HEK293 (cell line): ENCODE data around the gene MKLN1.

Source experiments
- CTCF ChIA-PET: fragments of 350-600 bp; formaldehyde crosslinking; extraction: SDS; loops from one replicate; lab custom pipeline; 2021; ENCODE audit warnings: antibody characterized with exemption; lab: Yijun Ruan, JAX
- POLR2A ChIA-PET: fragments of 300-600 bp; formaldehyde crosslinking; extraction: SDS; loops from one replicate; lab custom pipeline; 2020; ENCODE audit warnings: antibody characterized with exemption, inconsistent platforms; lab: Yijun Ruan, JAX
- H3K27ac ChIP-seq: fragments of 200-500 bp; sonication (Bioruptor generic); 2 replicates; pipeline ENCODE4 v1.5.1; 2014; ENCODE audit warnings: low read depth, low read length, control low read depth, inconsistent platforms; ENCODE audit errors: extremely low read depth
- H3K36me3 ChIP-seq, 2 experiments: fragments of 200-500 bp in 1 of 2; sonication (Bioruptor generic) in 1 of 2; 1 replicate in 1 of 2; 2 replicates in 1 of 2; pipeline ENCODE4 v1.5.1; 2014 to 2017; ENCODE audit warnings: inconsistent platforms in 2 of 2, low read length in 2 of 2; ENCODE audit not compliant: control insufficient read depth in 2 of 2, insufficient read depth in 1 of 2
- H3K4me1 ChIP-seq: fragments of 200-500 bp; sonication (Bioruptor generic); 2 replicates; pipeline ENCODE4 v1.5.1; 2014; ENCODE audit warnings: mild to moderate bottlenecking, low read length, inconsistent platforms; ENCODE audit not compliant: control insufficient read depth, insufficient read depth
- H3K4me3 ChIP-seq: 2 replicates; pipeline ENCODE4 v1.5.1; 2011; ENCODE audit warnings: low read depth, mild to moderate bottlenecking, control low read depth, low read length, moderate library complexity
- H3K9me3 ChIP-seq: fragments of 200-500 bp; sonication (Bioruptor generic); 2 replicates; pipeline ENCODE4 v1.5.1; 2014; ENCODE audit warnings: low read depth, low read length, inconsistent platforms; ENCODE audit not compliant: control insufficient read depth, insufficient read depth
- KLF10 ChIP-seq: fragments of 450-650 bp; IDR thresholded peaks from 2 replicates; pipeline ENCODE4 v1.5.1; 2018; ENCODE audit warnings: missing biosample characterization, mild to moderate bottlenecking, missing genetic modification characterization
- MEIS1 ChIP-seq: sonication (generic); formaldehyde crosslinking; IDR thresholded peaks from 2 replicates; pipeline ENCODE4 v1.8.1; 2022; ENCODE audit warnings: missing genetic modification reagents, mild to moderate bottlenecking, borderline replicate concordance
- OSR2 ChIP-seq: fragments of 450-650 bp; formaldehyde crosslinking; IDR thresholded peaks from 2 replicates; pipeline ENCODE4 v1.5.1; 2016; ENCODE audit warnings: missing biosample characterization, missing genetic modification characterization
- SCRT1 ChIP-seq: fragments of 450-650 bp; formaldehyde crosslinking; IDR thresholded peaks from 2 replicates; pipeline ENCODE4 v1.5.1; 2016; ENCODE audit warnings: missing biosample characterization, missing genetic modification characterization, borderline replicate concordance
- SP7 ChIP-seq: fragments of 450-650 bp; formaldehyde crosslinking; IDR thresholded peaks from 2 replicates; pipeline ENCODE4 v1.5.1; 2016; ENCODE audit warnings: missing biosample characterization, missing genetic modification characterization
- WT1 ChIP-seq: fragments of 450-650 bp; formaldehyde crosslinking; IDR thresholded peaks from 2 replicates; pipeline ENCODE4 v1.5.1; 2016; ENCODE audit warnings: missing biosample characterization, missing genetic modification characterization
- ZBTB17 ChIP-seq: fragments of 450-650 bp; formaldehyde crosslinking; IDR thresholded peaks from 2 replicates; pipeline ENCODE4 v1.5.1; 2016; ENCODE audit warnings: missing biosample characterization, missing genetic modification characterization
- ZNF132 ChIP-seq: fragments of 450-650 bp; formaldehyde crosslinking; IDR thresholded peaks from 2 replicates; pipeline ENCODE4 v1.5.1; 2017; ENCODE audit warnings: missing biosample characterization, missing genetic modification characterization, borderline replicate concordance
- ZNF138 ChIP-seq: fragments of 450-650 bp; formaldehyde crosslinking; IDR thresholded peaks from 2 replicates; pipeline ENCODE4 v1.5.1; 2016; ENCODE audit warnings: missing biosample characterization, missing genetic modification characterization, borderline replicate concordance
- ZNF16 ChIP-seq: fragments of 450-650 bp; formaldehyde crosslinking; IDR thresholded peaks from 2 replicates; pipeline ENCODE4 v1.5.1; 2016; ENCODE audit warnings: low read depth, missing biosample characterization, missing genetic modification characterization
- ZNF169 ChIP-seq: fragments of 450-650 bp; formaldehyde crosslinking; IDR thresholded peaks from 2 replicates; pipeline ENCODE4 v1.5.1; 2016; ENCODE audit warnings: missing biosample characterization, missing genetic modification characterization
- ZNF239 ChIP-seq: fragments of 450-650 bp; formaldehyde crosslinking; IDR thresholded peaks from 2 replicates; pipeline ENCODE4 v1.5.1; 2016; ENCODE audit warnings: missing biosample characterization, missing genetic modification characterization
- ZNF391 ChIP-seq: fragments of 450-650 bp; formaldehyde crosslinking; IDR thresholded peaks from 2 replicates; pipeline ENCODE4 v1.5.1; 2016; ENCODE audit warnings: low read depth, missing biosample characterization, missing genetic modification characterization, borderline replicate concordance
- ZNF549 ChIP-seq: fragments of 450-650 bp; IDR thresholded peaks from 2 replicates; pipeline ENCODE4 v1.5.1; 2018; ENCODE audit warnings: missing biosample characterization, missing genetic modification characterization, mild to moderate bottlenecking, inconsistent platforms, moderate library complexity
- ZNF623 ChIP-seq: fragments of 450-650 bp; formaldehyde crosslinking; IDR thresholded peaks from 2 replicates; pipeline ENCODE4 v1.5.1; 2016; ENCODE audit warnings: missing biosample characterization, missing genetic modification characterization
- ZNF670 ChIP-seq: fragments of 450-650 bp; formaldehyde crosslinking; IDR thresholded peaks from 2 replicates; pipeline ENCODE4 v1.5.1; 2016; ENCODE audit warnings: missing biosample characterization, missing genetic modification characterization, low read depth
- ZNF830 ChIP-seq: fragments of 450-650 bp; IDR thresholded peaks from 2 replicates; pipeline ENCODE4 v1.5.0; 2018; ENCODE audit warnings: missing biosample characterization, missing genetic modification characterization, low read depth, mild to moderate bottlenecking, moderate library complexity
- TF ChIP-seq, protein P1 (sequence below): fragments of 450-650 bp; formaldehyde crosslinking; IDR thresholded peaks from 2 replicates; pipeline ENCODE4 v1.5.1; 2016; ENCODE audit warnings: missing biosample characterization, missing genetic modification characterization, low read depth
- TF ChIP-seq, protein P2 (sequence below): fragments of 450-650 bp; formaldehyde crosslinking; IDR thresholded peaks from 2 replicates; pipeline ENCODE4 v1.5.1; 2016; ENCODE audit warnings: missing biosample characterization, missing genetic modification characterization
- TF ChIP-seq, protein P3 (sequence below): fragments of 450-650 bp; formaldehyde crosslinking; IDR thresholded peaks from 2 replicates; pipeline ENCODE4 v1.5.1; 2016; ENCODE audit warnings: missing biosample characterization, missing genetic modification characterization

The MKLN1 gene

DNA sequence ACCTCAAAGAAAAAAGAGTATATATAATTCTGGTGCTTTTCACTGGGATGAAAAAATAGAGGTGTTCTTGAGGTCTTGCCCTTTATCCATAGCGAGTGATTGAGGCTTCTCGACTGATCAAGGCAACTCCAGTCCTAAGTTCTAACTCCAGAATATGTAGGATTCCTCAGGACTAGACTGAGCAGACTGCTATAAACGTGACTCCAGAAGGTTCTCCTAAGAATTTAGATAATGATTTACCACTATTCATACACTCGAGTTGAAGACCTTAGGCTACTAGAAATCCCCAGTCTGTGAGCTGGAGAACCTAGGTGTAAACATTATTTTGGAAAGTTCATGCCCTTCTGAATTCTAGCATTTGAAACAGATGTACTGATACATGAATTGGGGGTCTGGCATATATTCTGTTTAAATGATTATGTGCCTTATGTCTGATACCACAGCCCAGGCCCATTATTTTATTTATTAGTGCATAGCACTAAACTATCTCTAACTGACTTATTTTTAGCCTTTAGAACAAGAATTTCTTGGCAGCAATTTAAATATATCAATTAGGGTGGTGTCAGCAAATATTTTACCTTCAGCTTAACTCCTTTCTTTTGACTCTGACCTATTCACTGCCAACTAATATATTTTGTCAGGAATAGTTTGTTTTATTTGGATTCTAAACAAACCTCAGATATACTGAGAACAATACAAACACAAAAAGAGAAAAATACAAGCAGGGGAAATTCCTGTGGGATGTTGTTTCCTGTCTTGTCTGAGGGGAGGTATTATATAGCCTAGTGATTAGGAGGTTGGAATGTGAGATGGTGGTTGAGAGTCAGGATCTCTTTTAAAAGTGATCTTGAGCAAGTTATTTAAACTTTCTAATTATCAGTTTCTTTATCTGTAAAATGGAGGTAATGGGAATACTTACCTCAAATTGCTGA is 153.0 kb downstream of the MKLN1 start (continued):
- no peak for TF ChIP-seq ZNF830
- no peak for TF ChIP-seq ZNF391 (tag by site-specific recombination)
- no peak for TF ChIP-seq ZNF16 (tag by site-specific recombination)
- no peak for TF ChIP-seq SCRT1 (tag by site-specific recombination)
- TF ChIP-seq ZNF670 (tag by site-specific recombination): no peak
- no peak for TF ChIP-seq MEIS1 (CRISPR knock-in tag)
- TF ChIP-seq, protein P1, sequence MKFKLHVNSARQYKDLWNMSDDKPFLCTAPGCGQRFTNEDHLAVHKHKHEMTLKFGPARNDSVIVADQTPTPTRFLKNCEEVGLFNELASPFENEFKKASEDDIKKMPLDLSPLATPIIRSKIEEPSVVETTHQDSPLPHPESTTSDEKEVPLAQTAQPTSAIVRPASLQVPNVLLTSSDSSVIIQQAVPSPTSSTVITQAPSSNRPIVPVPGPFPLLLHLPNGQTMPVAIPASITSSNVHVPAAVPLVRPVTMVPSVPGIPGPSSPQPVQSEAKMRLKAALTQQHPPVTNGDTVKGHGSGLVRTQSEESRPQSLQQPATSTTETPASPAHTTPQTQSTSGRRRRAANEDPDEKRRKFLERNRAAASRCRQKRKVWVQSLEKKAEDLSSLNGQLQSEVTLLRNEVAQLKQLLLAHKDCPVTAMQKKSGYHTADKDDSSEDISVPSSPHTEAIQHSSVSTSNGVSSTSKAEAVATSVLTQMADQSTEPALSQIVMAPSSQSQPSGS (tag by site-specific recombination): no peak
- TF ChIP-seq, protein P2, sequence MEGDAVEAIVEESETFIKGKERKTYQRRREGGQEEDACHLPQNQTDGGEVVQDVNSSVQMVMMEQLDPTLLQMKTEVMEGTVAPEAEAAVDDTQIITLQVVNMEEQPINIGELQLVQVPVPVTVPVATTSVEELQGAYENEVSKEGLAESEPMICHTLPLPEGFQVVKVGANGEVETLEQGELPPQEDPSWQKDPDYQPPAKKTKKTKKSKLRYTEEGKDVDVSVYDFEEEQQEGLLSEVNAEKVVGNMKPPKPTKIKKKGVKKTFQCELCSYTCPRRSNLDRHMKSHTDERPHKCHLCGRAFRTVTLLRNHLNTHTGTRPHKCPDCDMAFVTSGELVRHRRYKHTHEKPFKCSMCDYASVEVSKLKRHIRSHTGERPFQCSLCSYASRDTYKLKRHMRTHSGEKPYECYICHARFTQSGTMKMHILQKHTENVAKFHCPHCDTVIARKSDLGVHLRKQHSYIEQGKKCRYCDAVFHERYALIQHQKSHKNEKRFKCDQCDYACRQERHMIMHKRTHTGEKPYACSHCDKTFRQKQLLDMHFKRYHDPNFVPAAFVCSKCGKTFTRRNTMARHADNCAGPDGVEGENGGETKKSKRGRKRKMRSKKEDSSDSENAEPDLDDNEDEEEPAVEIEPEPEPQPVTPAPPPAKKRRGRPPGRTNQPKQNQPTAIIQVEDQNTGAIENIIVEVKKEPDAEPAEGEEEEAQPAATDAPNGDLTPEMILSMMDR (tag by site-specific recombination): no peak
- TF ChIP-seq, all 188 proteins: peak for 0

DNA sequence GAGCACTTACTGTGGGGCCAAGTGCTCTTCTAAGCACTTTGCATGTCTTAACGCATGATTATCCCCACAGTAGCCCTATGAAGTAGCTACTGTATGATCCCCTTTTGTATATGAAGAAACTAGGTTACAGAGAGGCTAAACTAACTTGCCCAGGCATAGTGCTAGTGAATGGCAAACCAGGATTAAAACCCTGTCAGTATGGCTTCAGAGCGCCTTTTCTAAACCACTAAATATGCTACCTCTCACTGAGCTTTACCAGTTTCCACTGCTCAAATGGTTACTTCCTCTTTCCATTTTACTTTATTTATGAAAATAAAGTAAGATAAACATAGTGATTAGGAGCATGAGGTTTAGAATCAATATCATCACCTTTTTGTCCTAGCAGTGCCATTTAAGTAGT is 155.1 kb downstream of the MKLN1 start:
- TF ChIP-seq WT1 (no peak), ZBTB17 (tag by site-specific recombination) (no peak)
- peaks cover 0 to 10% of the 10 kb centered on the region in 2 experiments; a peak in 2 of 3 replicates for H3K36me3 ChIP-seq
- no peak overlapping the region for H3K4me3 ChIP-seq
- POLR2A ChIA-PET: no interaction called here
- H3K9me3 ChIP-seq: no peaks in the 10 kb centered on the region
- H3K27ac ChIP-seq: no peak overlapping the region
- CTCF ChIA-PET: interaction anchor here (0.6 to 2.1 kb wide), 6 partner anchors 10 to 284 kb away, joined by 3 to 7 read pairs (median 4); no protein-coding TSS in a partner anchor
- H3K4me1 ChIP-seq: no peaks in the 10 kb centered on the region

DNA sequence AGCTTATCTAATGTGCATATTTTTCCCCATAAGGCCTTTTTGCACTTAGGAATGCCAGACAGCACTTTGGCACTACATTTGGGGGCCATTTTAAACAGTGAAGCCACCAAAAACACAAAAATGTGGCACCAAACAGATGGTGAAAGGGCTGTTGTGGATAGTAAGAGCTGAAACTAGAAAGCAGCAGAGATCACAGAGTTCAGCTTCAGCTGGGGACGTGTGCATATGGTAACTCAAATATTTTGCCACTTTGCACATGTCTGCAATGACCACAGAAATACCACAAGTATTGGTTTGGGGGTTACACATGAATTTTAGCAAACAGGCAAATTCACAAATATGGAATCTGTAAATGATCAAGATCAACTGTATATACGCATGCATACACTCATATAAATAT is 155.9 kb downstream of the MKLN1 start:
- POLR2A ChIA-PET: no interaction called here

More for the DNA sequence above, 155.9 kb downstream of the MKLN1 start:
- TF ChIP-seq SCRT1 (tag by site-specific recombination) (no peak), ZNF138 (no peak), OSR2 (tag by site-specific recombination) (no peak), ZNF132 (tag by site-specific recombination) (no peak), ZNF169 (tag by site-specific recombination) (no peak), ZNF623 (tag by site-specific recombination) (no peak), KLF10 (tag by site-specific recombination) (no peak), ZNF239 (tag by site-specific recombination) (no peak), ZNF549 (no peak), MEIS1 (CRISPR knock-in tag) (no peak), SP7 (tag by site-specific recombination) (no peak)
- TF ChIP-seq, protein P3, sequence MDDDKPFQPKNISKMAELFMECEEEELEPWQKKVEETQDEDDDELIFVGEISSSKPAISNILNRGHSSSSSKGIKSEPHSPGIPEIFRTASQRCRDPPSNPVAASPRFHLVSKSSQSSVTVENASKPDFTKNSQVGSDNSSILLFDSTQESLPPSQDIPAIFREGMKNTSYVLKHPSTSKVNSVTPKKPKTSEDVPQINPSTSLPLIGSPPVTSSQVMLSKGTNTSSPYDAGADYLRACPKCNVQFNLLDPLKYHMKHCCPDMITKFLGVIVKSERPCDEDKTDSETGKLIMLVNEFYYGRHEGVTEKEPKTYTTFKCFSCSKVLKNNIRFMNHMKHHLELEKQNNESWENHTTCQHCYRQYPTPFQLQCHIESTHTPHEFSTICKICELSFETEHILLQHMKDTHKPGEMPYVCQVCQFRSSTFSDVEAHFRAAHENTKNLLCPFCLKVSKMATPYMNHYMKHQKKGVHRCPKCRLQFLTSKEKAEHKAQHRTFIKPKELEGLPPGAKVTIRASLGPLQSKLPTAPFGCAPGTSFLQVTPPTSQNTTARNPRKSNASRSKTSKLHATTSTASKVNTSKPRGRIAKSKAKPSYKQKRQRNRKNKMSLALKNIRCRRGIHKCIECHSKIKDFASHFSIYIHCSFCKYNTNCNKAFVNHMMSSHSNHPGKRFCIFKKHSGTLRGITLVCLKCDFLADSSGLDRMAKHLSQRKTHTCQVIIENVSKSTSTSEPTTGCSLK: no peak
- no peak overlapping the region for H3K4me3 ChIP-seq
- no peak overlapping the region for H3K27ac ChIP-seq
- CTCF ChIA-PET: interaction anchor here (0.8 to 2.1 kb wide), 3 partner anchors 29 to 62 kb away, joined by 3 to 7 read pairs (median 3); no protein-coding TSS in a partner anchor
- H3K4me1 ChIP-seq: no peaks in the 10 kb centered on the region
- H3K36me3 ChIP-seq: peaks cover 0 to 9% of the 10 kb centered on the region in 2 experiments; a peak in 2 of 3 replicates
- no peaks in the 10 kb centered on the region for H3K9me3 ChIP-seq
